Measurements from ENCODE around the gene EIPR1.

The EIPR1 gene

GRCh38 chr2:3243804-3244203 lies 133.8 kb downstream of the EIPR1 start:
- H3K9me3 ChIP-seq (ENCODE audit: low read length): no peaks in the 10 kb centered on the region
- no peaks in the 10 kb centered on the region for H3K36me3 ChIP-seq (ENCODE audit: insufficient read depth, low read length)
- no peak overlapping the region for H3K9ac ChIP-seq (ENCODE audit: low read length)
- no peaks in the 10 kb centered on the region for H3K4me1 ChIP-seq (ENCODE audit: insufficient read depth, low read length)
- H3K4me3 ChIP-seq (ENCODE audit: low read depth in 1 of 2, low read length in 2 of 2): no peak overlapping the region
- no peaks in the 10 kb centered on the region for H3K27me3 ChIP-seq (ENCODE audit: control insufficient read depth in 1 of 2, insufficient read depth in 2 of 2, low read length in 2 of 2)
- H3K27ac ChIP-seq (ENCODE audit: low read depth, low read length): no peak overlapping the region

- no peak overlapping the region for H3K4me3 ChIP-seq (ENCODE audit: low read depth in 1 of 2, low read length in 2 of 2)
- no peaks in the 10 kb centered on the region for H3K9me3 ChIP-seq (ENCODE audit: low read length)
- H3K27me3 ChIP-seq (ENCODE audit: control insufficient read depth in 1 of 2, insufficient read depth in 2 of 2, low read length in 2 of 2): no peaks in the 10 kb centered on the region
- H3K9ac ChIP-seq (ENCODE audit: low read length): no peak overlapping the region
- H3K27ac ChIP-seq (ENCODE audit: low read depth, low read length): no peak overlapping the region
- H3K4me1 ChIP-seq (ENCODE audit: insufficient read depth, low read length): no peaks in the 10 kb centered on the region
- no peaks in the 10 kb centered on the region for H3K36me3 ChIP-seq (ENCODE audit: insufficient read depth, low read length)
These were observed 134.8 kb downstream of the EIPR1 start for GRCh38 chr2:3242747-3243369.

GRCh38 chr2:3241971-3242746 lies 135.5 kb downstream of the EIPR1 start:
- Histone ChIP-seq H3K36me3 (ENCODE audit: insufficient read depth, low read length) (no peaks in the 10 kb centered on the region), H3K27me3 (ENCODE audit: control insufficient read depth in 1 of 2, insufficient read depth in 2 of 2, low read length in 2 of 2) (no peaks in the 10 kb centered on the region), H3K4me3 (ENCODE audit: low read depth in 1 of 2, low read length in 2 of 2) (no peak overlapping the region), H3K4me1 (ENCODE audit: insufficient read depth, low read length) (no peaks in the 10 kb centered on the region), H3K27ac (ENCODE audit: low read depth, low read length) (no peak overlapping the region), H3K9ac (ENCODE audit: low read length) (no peak overlapping the region), H3K9me3 (ENCODE audit: low read length) (no peaks in the 10 kb centered on the region)

GRCh38 chr2:3238951-3239841 lies 138.4 kb downstream of the EIPR1 start:
- no peaks in the 10 kb centered on the region for H3K36me3 ChIP-seq (ENCODE audit: insufficient read depth, low read length)
- no peak overlapping the region for H3K4me3 ChIP-seq (ENCODE audit: low read depth in 1 of 2, low read length in 2 of 2)
- H3K4me1 ChIP-seq (ENCODE audit: insufficient read depth, low read length): peaks cover 4% of the 10 kb centered on the region
- no peak overlapping the region for H3K27ac ChIP-seq (ENCODE audit: low read depth, low read length)
- no peaks in the 10 kb centered on the region for H3K27me3 ChIP-seq (ENCODE audit: control insufficient read depth in 1 of 2, insufficient read depth in 2 of 2, low read length in 2 of 2)
- no peaks in the 10 kb centered on the region for H3K9me3 ChIP-seq (ENCODE audit: low read length)
- no peak overlapping the region for H3K9ac ChIP-seq (ENCODE audit: low read length)

GRCh38 chr2:3236300-3237045 lies 141.1 kb downstream of the EIPR1 start:
- Histone ChIP-seq H3K9me3 (ENCODE audit: low read length) (no peaks in the 10 kb centered on the region), H3K9ac (ENCODE audit: low read length) (no peak overlapping the region), H3K27ac (ENCODE audit: low read depth, low read length) (no peak overlapping the region), H3K27me3 (ENCODE audit: control insufficient read depth in 1 of 2, insufficient read depth in 2 of 2, low read length in 2 of 2) (no peaks in the 10 kb centered on the region), H3K36me3 (ENCODE audit: insufficient read depth, low read length) (no peaks in the 10 kb centered on the region), H3K4me3 (ENCODE audit: low read depth in 1 of 2, low read length in 2 of 2) (no peak overlapping the region), H3K4me1 (ENCODE audit: insufficient read depth, low read length) (peaks cover 13% of the 10 kb centered on the region)

- Histone ChIP-seq H3K27me3 (ENCODE audit: control insufficient read depth in 1 of 2, insufficient read depth in 2 of 2, low read length in 2 of 2) (no peaks in the 10 kb centered on the region), H3K9ac (ENCODE audit: low read length) (no peak overlapping the region), H3K27ac (ENCODE audit: low read depth, low read length) (no peak overlapping the region), H3K4me1 (ENCODE audit: insufficient read depth, low read length) (peaks cover 13% of the 10 kb centered on the region), H3K9me3 (ENCODE audit: low read length) (no peaks in the 10 kb centered on the region), H3K4me3 (ENCODE audit: low read depth in 1 of 2, low read length in 2 of 2) (no peak overlapping the region), H3K36me3 (ENCODE audit: insufficient read depth, low read length) (no peaks in the 10 kb centered on the region)
These were observed 143.7 kb downstream of the EIPR1 start for GRCh38 chr2:3233877-3234276.

GRCh38 chr2:3229221-3229620 lies 148.4 kb downstream of the EIPR1 start:
- H3K9ac ChIP-seq (ENCODE audit: low read length): no peak overlapping the region
- peaks cover 9% of the 10 kb centered on the region for H3K4me1 ChIP-seq (ENCODE audit: insufficient read depth, low read length)
- H3K27me3 ChIP-seq (ENCODE audit: control insufficient read depth in 1 of 2, insufficient read depth in 2 of 2, low read length in 2 of 2): no peaks in the 10 kb centered on the region

GRCh38 chr2:3224681-3225080 lies 152.9 kb downstream of the EIPR1 start:
- Histone ChIP-seq H3K36me3 (ENCODE audit: insufficient read depth, low read length) (no peaks in the 10 kb centered on the region), H3K4me1 (ENCODE audit: insufficient read depth, low read length) (no peaks in the 10 kb centered on the region), H3K27ac (ENCODE audit: low read depth, low read length) (no peak overlapping the region), H3K4me3 (ENCODE audit: low read depth in 1 of 2, low read length in 2 of 2) (no peak overlapping the region), H3K27me3 (ENCODE audit: control insufficient read depth in 1 of 2, insufficient read depth in 2 of 2, low read length in 2 of 2) (no peaks in the 10 kb centered on the region), H3K9ac (ENCODE audit: low read length) (no peak overlapping the region), H3K9me3 (ENCODE audit: low read length) (no peaks in the 10 kb centered on the region)

More at GRCh38 chr2:3229221-3229620, 148.4 kb downstream of the EIPR1 start:
- Histone ChIP-seq H3K36me3 (ENCODE audit: insufficient read depth, low read length) (no peaks in the 10 kb centered on the region), H3K9me3 (ENCODE audit: low read length) (no peaks in the 10 kb centered on the region), H3K27ac (ENCODE audit: low read depth, low read length) (no peak overlapping the region), H3K4me3 (ENCODE audit: low read depth in 1 of 2, low read length in 2 of 2) (no peak overlapping the region)

GRCh38 chr2:3223080-3223923 lies 154.3 kb downstream of the EIPR1 start:
- H3K9me3 ChIP-seq (ENCODE audit: low read length): no peaks in the 10 kb centered on the region
- no peaks in the 10 kb centered on the region for H3K27me3 ChIP-seq (ENCODE audit: control insufficient read depth in 1 of 2, insufficient read depth in 2 of 2, low read length in 2 of 2)
- H3K9ac ChIP-seq (ENCODE audit: low read length): no peak overlapping the region
- H3K4me1 ChIP-seq (ENCODE audit: insufficient read depth, low read length): no peaks in the 10 kb centered on the region
- H3K27ac ChIP-seq (ENCODE audit: low read depth, low read length): no peak overlapping the region
- H3K4me3 ChIP-seq (ENCODE audit: low read depth in 1 of 2, low read length in 2 of 2): no peak overlapping the region
- H3K36me3 ChIP-seq (ENCODE audit: insufficient read depth, low read length): no peaks in the 10 kb centered on the region

- Histone ChIP-seq H3K27ac (ENCODE audit: low read depth, low read length) (no peak overlapping the region), H3K9me3 (ENCODE audit: low read length) (no peaks in the 10 kb centered on the region), H3K9ac (ENCODE audit: low read length) (no peak overlapping the region), H3K36me3 (ENCODE audit: insufficient read depth, low read length) (no peaks in the 10 kb centered on the region), H3K4me3 (ENCODE audit: low read depth in 1 of 2, low read length in 2 of 2) (no peak overlapping the region), H3K4me1 (ENCODE audit: insufficient read depth, low read length) (no peaks in the 10 kb centered on the region), H3K27me3 (ENCODE audit: control insufficient read depth in 1 of 2, insufficient read depth in 2 of 2, low read length in 2 of 2) (no peaks in the 10 kb centered on the region)
These were observed 155.0 kb downstream of the EIPR1 start for GRCh38 chr2:3222636-3223035.

Measured in muscle layer of colon (tissue), 2 donors.